Mucosa of stomach (tissue), 1 donor: Measurements from ENCODE around the gene CDKL4.
"Not testable (repeated sequence)": the region's sequence is repeated elsewhere in the genome, so short reads cannot be mapped to it uniquely, and the experiment has no call there.

Experiments used
- H3K27me3 ChIP-seq: one replicate; pipeline ENCODE4 v1.7.0; 2013; ENCODE audit warnings: mild to moderate bottlenecking, low read length; ENCODE audit not compliant: control insufficient read depth, insufficient read depth
- H3K36me3 ChIP-seq: one replicate; pipeline ENCODE4 v1.7.0; 2013; ENCODE audit warnings: low read length; ENCODE audit not compliant: control insufficient read depth, insufficient read depth
- H3K4me1 ChIP-seq: one replicate; pipeline ENCODE4 v1.7.0; 2013; ENCODE audit warnings: mild to moderate bottlenecking, low read length; ENCODE audit not compliant: control insufficient read depth, insufficient read depth
- H3K4me3 ChIP-seq: one replicate; pipeline ENCODE4 v1.7.0; 2013; ENCODE audit warnings: low read length
- H3K9ac ChIP-seq: one replicate; pipeline ENCODE4 v1.7.0; 2013; ENCODE audit warnings: mild to moderate bottlenecking, low read length, moderate library complexity
- H3K9me3 ChIP-seq: one replicate; pipeline ENCODE4 v1.7.0; 2013; ENCODE audit warnings: mild to moderate bottlenecking, low read length, moderate library complexity; ENCODE audit not compliant: control insufficient read depth
- donor health status: Pancreatic carcinoma.

CDKL4 gene

GRCh38 chr2:39256040-39256439, 12.3 kb upstream of the CDKL4 start:
- H3K4me3 ChIP-seq = no peak overlapping the region
- peaks cover 4% of the 10 kb centered on the region for H3K36me3 ChIP-seq
- no peaks in the 10 kb centered on the region for H3K27me3 ChIP-seq
- H3K9me3 ChIP-seq = no peaks in the 10 kb centered on the region
- H3K9ac ChIP-seq = no peak overlapping the region
- H3K4me1 ChIP-seq = no peaks in the 10 kb centered on the region

DNA sequence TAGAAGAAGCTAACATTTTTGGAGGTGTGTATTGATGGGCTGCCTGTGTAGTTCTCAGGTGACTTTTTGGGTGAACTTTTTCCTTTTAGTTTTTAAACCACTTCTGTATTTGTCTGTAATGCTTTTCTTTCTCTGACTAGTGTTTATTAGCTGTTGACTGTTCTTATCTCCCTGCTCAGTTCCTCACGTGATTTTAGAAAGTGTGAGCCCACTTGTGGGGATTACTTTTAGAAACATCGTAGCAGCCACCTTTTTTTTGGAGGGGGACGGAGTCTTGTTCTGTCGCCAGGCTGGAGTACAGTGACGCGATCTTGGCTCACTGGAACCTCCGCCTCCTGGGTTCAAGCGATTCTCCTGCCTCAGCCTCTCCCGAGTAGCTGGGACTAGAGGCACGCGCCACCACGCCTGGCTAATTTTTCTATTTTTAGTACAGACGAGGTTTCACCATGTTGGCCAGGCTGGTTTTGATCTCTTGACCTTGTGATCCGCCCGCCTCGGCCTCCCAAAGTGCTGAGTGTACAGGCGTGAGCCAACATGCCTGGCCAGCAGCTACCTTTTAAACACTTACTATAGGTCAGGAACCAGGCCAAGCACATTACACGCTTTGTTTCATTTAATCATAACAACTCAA, 9.2 kb upstream of the CDKL4 start:
- Histone ChIP-seq H3K36me3 (no peaks in the 10 kb centered on the region), H3K4me3 (no peak overlapping the region), H3K4me1 (no peaks in the 10 kb centered on the region), H3K27me3 (no peaks in the 10 kb centered on the region), H3K9ac (no peak overlapping the region), H3K9me3 (no peaks in the 10 kb centered on the region)

DNA sequence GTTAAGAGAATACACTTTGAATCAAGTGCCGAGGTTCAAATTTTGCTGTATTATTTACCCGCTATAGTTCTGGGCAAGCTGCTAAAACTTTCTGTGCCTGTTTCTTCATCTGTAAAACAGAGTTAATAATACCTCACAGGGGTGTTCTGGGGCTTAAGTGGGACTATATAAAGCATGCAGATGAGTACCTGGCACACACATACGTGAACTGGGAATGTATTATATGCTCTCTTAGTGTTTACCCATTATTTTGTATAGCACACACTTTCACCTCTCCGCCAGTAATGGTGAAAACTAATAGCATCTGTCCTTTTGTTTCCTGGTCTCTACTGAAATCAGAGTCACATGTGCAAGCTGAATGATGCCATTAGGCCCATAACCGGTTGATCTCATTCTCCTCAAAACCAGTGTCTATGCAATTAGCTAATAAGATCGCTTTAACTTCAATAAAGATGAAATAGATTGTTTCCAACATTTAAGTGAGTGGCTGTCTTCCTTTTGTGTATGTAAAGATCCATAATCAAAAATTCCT, 3.8 kb upstream of the CDKL4 start:
- H3K36me3 ChIP-seq = no peaks in the 10 kb centered on the region
- H3K4me1 ChIP-seq = no peaks in the 10 kb centered on the region
- H3K27me3 ChIP-seq = no peaks in the 10 kb centered on the region
- H3K9ac ChIP-seq = no peak overlapping the region
- H3K9me3 ChIP-seq = no peaks in the 10 kb centered on the region
- no peak overlapping the region for H3K4me3 ChIP-seq

- Histone ChIP-seq H3K36me3 (no peaks in the 10 kb centered on the region), H3K4me1 (no peaks in the 10 kb centered on the region), H3K9me3 (no peaks in the 10 kb centered on the region), H3K4me3 (no peak overlapping the region), H3K9ac (no peak overlapping the region), H3K27me3 (no peaks in the 10 kb centered on the region)
These were observed 2.7 kb upstream of the CDKL4 start for GRCh38 chr2:39246382-39246980.

GRCh38 chr2:39244963-39245625, 1.3 kb upstream of the CDKL4 start:
- not testable (repeated sequence) for H3K4me3 ChIP-seq, H3K4me1 ChIP-seq, H3K27me3 ChIP-seq, H3K9me3 ChIP-seq, H3K9ac ChIP-seq, H3K36me3 ChIP-seq

- H3K9me3 ChIP-seq, H3K27me3 ChIP-seq, H3K9ac ChIP-seq, H3K36me3 ChIP-seq, H3K4me1 ChIP-seq, H3K4me3 ChIP-seq: not testable (repeated sequence)
These were observed 582 bp upstream of the CDKL4 start for GRCh38 chr2:39244241-39244862.

- no peaks in the 10 kb centered on the region for H3K27me3 ChIP-seq
- H3K9me3 ChIP-seq = no peaks in the 10 kb centered on the region
- H3K4me3 ChIP-seq = no peak overlapping the region
- H3K9ac ChIP-seq = no peak overlapping the region
- no peaks in the 10 kb centered on the region for H3K4me1 ChIP-seq
- H3K36me3 ChIP-seq = no peaks in the 10 kb centered on the region
These were observed 2.2 kb downstream of the CDKL4 start for GRCh38 chr2:39241588-39241987.

DNA sequence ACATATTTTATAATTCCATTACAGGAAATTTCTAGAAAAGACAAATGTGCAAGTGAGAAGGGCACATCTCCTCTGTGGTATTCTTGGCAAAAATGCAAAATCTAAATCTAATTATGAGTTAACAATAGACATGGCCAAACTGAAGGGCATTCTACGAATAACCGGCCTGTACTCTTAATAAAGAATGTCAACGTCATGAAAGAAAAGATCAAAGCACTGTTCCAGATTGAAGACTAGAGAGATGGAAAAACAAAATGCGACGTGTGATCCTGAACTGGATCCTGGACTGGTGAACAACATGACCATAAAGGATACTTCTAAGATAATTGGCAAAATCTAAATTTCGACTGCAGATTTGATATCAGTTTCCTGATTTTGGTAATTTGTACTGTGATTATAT, 3.0 kb downstream of the CDKL4 start:
- Histone ChIP-seq H3K36me3 (no peaks in the 10 kb centered on the region), H3K4me1 (no peaks in the 10 kb centered on the region), H3K4me3 (no peak overlapping the region), H3K9me3 (no peaks in the 10 kb centered on the region), H3K27me3 (no peaks in the 10 kb centered on the region), H3K9ac (no peak overlapping the region)

- Histone ChIP-seq H3K9me3 (no peaks in the 10 kb centered on the region), H3K36me3 (no peaks in the 10 kb centered on the region), H3K9ac (no peak overlapping the region), H3K4me3 (no peak overlapping the region), H3K27me3 (no peaks in the 10 kb centered on the region), H3K4me1 (no peaks in the 10 kb centered on the region)
These were observed 9.0 kb downstream of the CDKL4 start for GRCh38 chr2:39234754-39235153.

DNA sequence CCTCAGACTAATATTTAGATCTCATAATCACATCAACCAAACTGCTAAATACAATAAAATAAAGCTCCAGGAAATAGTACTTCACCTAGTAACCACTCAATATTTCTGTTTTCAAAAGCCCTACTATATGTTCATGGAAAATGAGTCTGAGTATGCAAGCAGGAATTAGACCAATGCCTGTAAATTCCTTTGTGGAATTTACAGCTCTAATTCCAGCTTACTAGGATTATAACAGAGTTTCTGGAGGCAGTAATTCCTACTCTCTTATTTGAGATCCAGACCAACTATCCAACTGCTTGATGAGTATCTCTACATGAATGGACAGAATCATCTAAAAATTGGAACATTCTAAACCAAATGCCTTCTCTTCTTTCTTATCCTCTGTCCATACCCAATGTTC, 11.6 kb downstream of the CDKL4 start:
- peaks cover 12% of the 10 kb centered on the region for H3K4me1 ChIP-seq

GRCh38 chr2:39228413-39229209, 15.2 kb downstream of the CDKL4 start:
- Histone ChIP-seq H3K4me3 (no peak overlapping the region), H3K27me3 (no peaks in the 10 kb centered on the region), H3K36me3 (no peaks in the 10 kb centered on the region), H3K4me1 (peaks cover 12% of the 10 kb centered on the region), H3K9ac (no peak overlapping the region), H3K9me3 (no peaks in the 10 kb centered on the region)

More for the DNA sequence above, 11.6 kb downstream of the CDKL4 start:
- no peaks in the 10 kb centered on the region for H3K27me3 ChIP-seq
- no peak overlapping the region for H3K4me3 ChIP-seq
- no peak overlapping the region for H3K9ac ChIP-seq
- H3K9me3 ChIP-seq = no peaks in the 10 kb centered on the region
- H3K36me3 ChIP-seq = no peaks in the 10 kb centered on the region
